HCT116 (cell line): Measurements from ENCODE around the gene KLHL3.
"Not testable (repeated sequence)": the region's sequence is repeated elsewhere in the genome, so short reads cannot be mapped to it uniquely, and the experiment has no call there.

Source experiments
- EZH2 ChIP-seq: fragments of 200-600 bp; sonication (generic); IDR thresholded peaks from 2 replicates; pipeline ENCODE4 v1.6.1; 2017; ENCODE audit warnings: antibody characterized with exemption, mixed run types
- EZH2phosphoT487 ChIP-seq: fragments of 200-600 bp; IDR thresholded peaks from 2 replicates; pipeline ENCODE4 v1.6.1; 2018; ENCODE audit warnings: antibody characterized with exemption, borderline replicate concordance
- POLR2A ChIP-seq: IDR thresholded peaks from 2 replicates; pipeline ENCODE4 v1.7.0; 2011; ENCODE audit warnings: borderline replicate concordance; ENCODE audit not compliant: insufficient read depth, insufficient read length; ENCODE audit errors: extremely low read depth
- POLR2AphosphoS5 ChIP-seq: IDR thresholded peaks from 2 replicates; pipeline ENCODE4 v1.6.1; 2011; ENCODE audit warnings: mild to moderate bottlenecking, low read depth, low read length, moderate library complexity
- TF ChIP-seq, protein P1 (sequence below), 3 experiments: fragments of 200-600 bp in 1 of 3; sonication (generic) in 1 of 3; IDR thresholded peaks in 2 of 3; conservative IDR thresholded peaks in 1 of 3; 2 replicates each; pipeline ENCODE4 v1.5.1; 2012 to 2017; ENCODE audit warnings: low read depth in 2 of 3, low read length in 2 of 3, antibody characterized with exemption in 1 of 3, borderline replicate concordance in 1 of 3, control low read depth in 1 of 3, mild to moderate bottlenecking in 1 of 3, mixed read lengths in 1 of 3, mixed run types in 1 of 3, moderate library complexity in 1 of 3; ENCODE audit not compliant: insufficient read depth in 1 of 3

DNA sequence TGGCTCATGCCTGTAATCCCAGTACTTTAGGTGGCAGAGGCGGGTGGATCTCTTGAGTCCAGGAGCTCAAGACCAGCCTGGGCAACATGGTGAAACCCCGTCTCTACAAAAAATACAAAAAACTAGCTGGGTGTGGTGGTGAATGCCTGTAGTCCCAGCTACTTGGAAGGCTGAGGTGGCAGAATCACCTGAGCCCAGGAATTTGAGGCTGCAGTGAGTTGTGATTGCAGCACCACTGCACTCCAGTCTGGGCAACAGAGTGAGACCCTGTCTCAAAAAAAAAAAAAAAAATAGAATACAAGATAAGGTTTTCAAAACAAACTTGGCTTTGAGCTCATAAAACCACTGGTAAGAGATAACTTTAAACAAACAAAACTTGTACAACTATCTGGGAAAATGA is 92.8 kb downstream of the KLHL3 start:
- TF ChIP-seq, protein P1, sequence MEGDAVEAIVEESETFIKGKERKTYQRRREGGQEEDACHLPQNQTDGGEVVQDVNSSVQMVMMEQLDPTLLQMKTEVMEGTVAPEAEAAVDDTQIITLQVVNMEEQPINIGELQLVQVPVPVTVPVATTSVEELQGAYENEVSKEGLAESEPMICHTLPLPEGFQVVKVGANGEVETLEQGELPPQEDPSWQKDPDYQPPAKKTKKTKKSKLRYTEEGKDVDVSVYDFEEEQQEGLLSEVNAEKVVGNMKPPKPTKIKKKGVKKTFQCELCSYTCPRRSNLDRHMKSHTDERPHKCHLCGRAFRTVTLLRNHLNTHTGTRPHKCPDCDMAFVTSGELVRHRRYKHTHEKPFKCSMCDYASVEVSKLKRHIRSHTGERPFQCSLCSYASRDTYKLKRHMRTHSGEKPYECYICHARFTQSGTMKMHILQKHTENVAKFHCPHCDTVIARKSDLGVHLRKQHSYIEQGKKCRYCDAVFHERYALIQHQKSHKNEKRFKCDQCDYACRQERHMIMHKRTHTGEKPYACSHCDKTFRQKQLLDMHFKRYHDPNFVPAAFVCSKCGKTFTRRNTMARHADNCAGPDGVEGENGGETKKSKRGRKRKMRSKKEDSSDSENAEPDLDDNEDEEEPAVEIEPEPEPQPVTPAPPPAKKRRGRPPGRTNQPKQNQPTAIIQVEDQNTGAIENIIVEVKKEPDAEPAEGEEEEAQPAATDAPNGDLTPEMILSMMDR (IDR thresholded peaks at IDR 0.05 in 2 of 3, conservative IDR thresholded peaks at IDR 0.05 in 1 of 3; ENCODE audit: borderline replicate concordance in 1 of 3, insufficient read depth in 1 of 3, low read depth in 2 of 3, low read length in 2 of 3) = not testable (repeated sequence)
- TF ChIP-seq POLR2A, EZH2, EZH2phosphoT487, POLR2AphosphoS5: not testable (repeated sequence)
